Activated T-cell treated with anti-CD3 and anti-CD28 coated beads for 24 hours (primary cell): ENCODE data around the gene SMARCAD1.
"Not testable (repeated sequence)": the region's sequence is repeated elsewhere in the genome, so short reads cannot be mapped to it uniquely, and the experiment has no call there.

Source experiments
- DNase-seq: peaks from one replicate; pipeline ENCODE4 v3.0.0-alpha.2; 2020; ENCODE audit warnings: low read depth

The SMARCAD1 gene

GRCh38 chr4:94232519-94232918, 24.9 kb downstream of the SMARCAD1 start:
- no peak for DNase-seq

GRCh38 chr4:94235825-94236224, 28.2 kb downstream of the SMARCAD1 start:
- DNase-seq, result no peak

GRCh38 chr4:94237271-94237670, 29.6 kb downstream of the SMARCAD1 start:
- no peak for DNase-seq

- DNase-seq, result no peak
Measured at GRCh38 chr4:94238160-94238559, 30.5 kb downstream of the SMARCAD1 start.

- no peak for DNase-seq
Measured at GRCh38 chr4:94240384-94240783, 32.7 kb downstream of the SMARCAD1 start.

GRCh38 chr4:94244087-94244828, 36.6 kb downstream of the SMARCAD1 start:
- no peak for DNase-seq

GRCh38 chr4:94244829-94245185, 37.1 kb downstream of the SMARCAD1 start:
- DNase-seq, result no peak

- DNase-seq, result no peak
Measured at GRCh38 chr4:94251094-94251493, 43.4 kb downstream of the SMARCAD1 start.

- DNase-seq, result no peak
Measured at GRCh38 chr4:94253036-94253435, 45.4 kb downstream of the SMARCAD1 start.

- no peak for DNase-seq
Measured at GRCh38 chr4:94256144-94256783, 48.6 kb downstream of the SMARCAD1 start.

- no peak for DNase-seq
Measured at GRCh38 chr4:94256828-94257227, 49.2 kb downstream of the SMARCAD1 start.

- DNase-seq, result no peak
Measured at GRCh38 chr4:94262163-94263016, 54.7 kb downstream of the SMARCAD1 start.

- no peak for DNase-seq
Measured at GRCh38 chr4:94267037-94267436, 59.4 kb downstream of the SMARCAD1 start.

GRCh38 chr4:94271248-94271647, 63.6 kb downstream of the SMARCAD1 start:
- no peak for DNase-seq

- DNase-seq, result no peak
Measured at GRCh38 chr4:94274912-94275311, 67.2 kb downstream of the SMARCAD1 start.

GRCh38 chr4:94276204-94276603, 68.5 kb downstream of the SMARCAD1 start:
- no peak for DNase-seq

- DNase-seq, result no peak
Measured at GRCh38 chr4:94277534-94277933, 69.9 kb downstream of the SMARCAD1 start.

GRCh38 chr4:94278781-94279180, 71.1 kb downstream of the SMARCAD1 start:
- DNase-seq, result no peak

GRCh38 chr4:94284889-94285288, 77.2 kb downstream of the SMARCAD1 start:
- DNase-seq, result no peak

- DNase-seq, result no peak
Measured at GRCh38 chr4:94285666-94286065, 78.0 kb downstream of the SMARCAD1 start.

- no peak for DNase-seq
Measured at GRCh38 chr4:94290245-94290644, 82.6 kb downstream of the SMARCAD1 start.

- not testable (repeated sequence) for DNase-seq
Measured at GRCh38 chr4:94293981-94294380, 86.3 kb downstream of the SMARCAD1 start.

- DNase-seq, result not testable (repeated sequence)
Measured at GRCh38 chr4:94295473-94295872, 87.8 kb downstream of the SMARCAD1 start.
